Endothelial cell of umbilical vein (primary cell): ENCODE data around the gene ZNRF3. TPM values are rescaled to one million over a fixed set of nuclear protein-coding genes. Genes with fewer than 3 reads are reported as not detected.

Source experiments
- BruUV-seq: library from RNA; stranded (reverse); fragments of 400-500 nt; replicated peaks from 2 replicates; lab custom pipeline; 2021; lab: Mats Ljungman, UMichigan
- CTCF ChIA-PET: fragments of 300-600, 350-600 bp; sonication (Branson Sonifier 250); formaldehyde crosslinking; loops from one replicate; lab custom pipeline; 2021; ENCODE audit warnings: antibody characterized with exemption, inconsistent platforms; lab: Charles Lee
- POLR2A ChIA-PET: fragments of 300-600, 350-600 bp; sonication (Branson Sonifier 250); formaldehyde crosslinking; loops from one replicate; lab custom pipeline; 2021; ENCODE audit warnings: antibody characterized with exemption, inconsistent platforms; lab: Charles Lee
- DNase-seq: peaks from one replicate; pipeline ENCODE4 v3.0.0-alpha.2; 2011; ENCODE audit warnings: low read depth, low spot score
- FAIRE-seq: peaks from 2 replicates; lab custom pipeline; 2011; peaks lifted over from hg19 to GRCh38; lab: Jason Lieb, UNC
- H2AFZ ChIP-seq: 2 replicates; pipeline ENCODE4 v1.6.0; 2012; ENCODE audit warnings: low read depth, low read length, control low read depth, inconsistent platforms
- H3K27ac ChIP-seq: 2 replicates; pipeline ENCODE4 v1.5.1; 2011; ENCODE audit warnings: low read depth, mild to moderate bottlenecking, control low read depth, low read length, moderate library complexity; ENCODE audit not compliant: insufficient read depth
- H3K27me3 ChIP-seq, 2 experiments: 2 replicates each; pipeline versions ENCODE4 v1.6.0 to v1.6.1; 2011; ENCODE audit warnings: low read length in 2 of 2, mixed read lengths in 1 of 2; ENCODE audit not compliant: control insufficient read depth in 2 of 2, insufficient read depth in 2 of 2
- H3K36me3 ChIP-seq, 2 experiments: 2 replicates in 1 of 2; 3 replicates in 1 of 2; pipeline ENCODE4 v1.5.1; 2011; ENCODE audit warnings: low read length in 2 of 2, mild to moderate bottlenecking in 1 of 2, moderate library complexity in 1 of 2; ENCODE audit not compliant: control insufficient read depth in 2 of 2, insufficient read depth in 2 of 2; ENCODE audit errors: extremely low read depth in 1 of 2
- H3K4me1 ChIP-seq: 3 replicates; pipeline ENCODE4 v1.5.1; 2011; ENCODE audit warnings: mild to moderate bottlenecking, low read length; ENCODE audit not compliant: control insufficient read depth, insufficient read depth; ENCODE audit errors: extremely low read depth
- H3K4me2 ChIP-seq: 2 replicates; pipeline ENCODE4 v1.6.1; 2011; ENCODE audit warnings: low read length, control low read depth, mixed read lengths; ENCODE audit not compliant: insufficient read depth
- H3K4me3 ChIP-seq, 3 experiments: fragments of 200-600 bp in 1 of 3; sonication (generic), shearing (Covaris generic) in 1 of 3; replicated peaks in 1 of 3; 2 replicates each; pipeline ENCODE4 v1.5.1; 2011 to 2016; ENCODE audit warnings: control low read depth in 3 of 3, low read length in 3 of 3, mild to moderate bottlenecking in 2 of 3, inconsistent platforms in 1 of 3, low read depth in 1 of 3, moderate library complexity in 1 of 3; ENCODE audit not compliant: insufficient read depth in 1 of 3
- H3K79me2 ChIP-seq: 2 replicates; pipeline ENCODE4 v1.6.0; 2012; ENCODE audit warnings: low read length, inconsistent platforms; ENCODE audit not compliant: control insufficient read depth, insufficient read depth
- H3K9ac ChIP-seq: replicated peaks from 2 replicates; pipeline ENCODE3; 2011; ENCODE audit warnings: low read length, control low read depth; ENCODE audit not compliant: insufficient read depth; ENCODE audit errors: extremely low read depth
- H3K9me1 ChIP-seq: replicated peaks from 3 replicates; pipeline ENCODE4 v1.6.0; 2011; ENCODE audit warnings: mild to moderate bottlenecking, low read length; ENCODE audit not compliant: control insufficient read depth, insufficient read depth; ENCODE audit errors: extremely low read depth
- H3K9me3 ChIP-seq: replicated peaks from 2 replicates; pipeline ENCODE4 v1.5.1; 2012; ENCODE audit warnings: low read length, inconsistent platforms; ENCODE audit not compliant: control insufficient read depth, insufficient read depth
- H4K20me1 ChIP-seq: replicated peaks from 2 replicates; pipeline ENCODE3; 2011; ENCODE audit warnings: mild to moderate bottlenecking, low read length; ENCODE audit not compliant: control insufficient read depth, insufficient read depth; ENCODE audit errors: extremely low read depth
- EZH2 ChIP-seq: IDR thresholded peaks from 2 replicates; pipeline ENCODE4 v1.6.1; 2012; ENCODE audit warnings: borderline replicate concordance, low read depth, mild to moderate bottlenecking, moderate library complexity, low read length, inconsistent platforms; ENCODE audit not compliant: severe bottlenecking
- FOS ChIP-seq: IDR thresholded peaks from 2 replicates; pipeline ENCODE4 v1.6.1; 2011; ENCODE audit warnings: mild to moderate bottlenecking, low read length, moderate library complexity, borderline replicate concordance; ENCODE audit not compliant: insufficient read depth
- GATA2 ChIP-seq: IDR thresholded peaks from 2 replicates; pipeline ENCODE4 v1.7.0; 2011; ENCODE audit warnings: low read depth, mild to moderate bottlenecking, moderate library complexity, mixed read lengths, low read length; ENCODE audit not compliant: insufficient read length, insufficient read depth
- JUN ChIP-seq: IDR thresholded peaks from 2 replicates; pipeline ENCODE4 v1.6.1; 2011; ENCODE audit warnings: borderline replicate concordance, low read depth; ENCODE audit not compliant: insufficient read length, insufficient read depth
- MYC ChIP-seq: IDR thresholded peaks from one replicate; pipeline ENCODE4 v1.6.1; 2011; ENCODE audit warnings: mild to moderate bottlenecking, low read depth, low read length
- POLR2A ChIP-seq: IDR thresholded peaks from 2 replicates; pipeline ENCODE4 v1.6.1; 2012; ENCODE audit warnings: low read depth, mild to moderate bottlenecking, control low read depth, low read length
- POLR2AphosphoS5 ChIP-seq: IDR thresholded peaks from 2 replicates; pipeline ENCODE4 v1.6.1; 2012; ENCODE audit warnings: low read depth, mild to moderate bottlenecking, control low read depth, low read length, moderate library complexity; ENCODE audit not compliant: insufficient read depth
- dilution Hi-C: fragments of 300-500 bp; cut with MboI; formaldehyde crosslinking; loops from one replicate; pipeline ENCODE4 v1.15.0; 2019; ENCODE audit warnings: low sequenced_read_pairs; ENCODE audit not compliant: extremely low pct_ligation_motif_present
- intact Hi-C: fragments of 100-400 bp; cut with micrococcal nuclease; formaldehyde crosslinking; loops from one replicate; pipeline ENCODE4 v1.10.0; 2022
- polyA plus RNA-seq, 4 experiments: library from polyadenylated mRNA; depleted of rRNA in 3 of 4; stranded (reverse) in 3 of 4; unstranded in 1 of 4; fragments of >200 nt; gene quantifications; 2 replicates each; pipeline versions ENCODE4 v1.2.1 to v1.2.3, GENCODE V29; 2011 to 2012; ENCODE audit warnings: missing spikeins in 1 of 4
- total RNA-seq: library from RNA; stranded (reverse); gene quantifications from 2 replicates; pipeline ENCODE4 v1.2.3, GENCODE V29; 2021
- TF ChIP-seq, protein P1 (sequence below): IDR thresholded peaks from 2 replicates; pipeline ENCODE4 v1.6.1; 2011; ENCODE audit not compliant: insufficient read depth, insufficient read length
- TF ChIP-seq, protein P2 (sequence below), 2 donors: IDR thresholded peaks; 1 replicate in 1 of 2; 2 replicates in 1 of 2; pipeline ENCODE4 v1.5.1; 2011; ENCODE audit warnings: low read length in 2 of 2, mild to moderate bottlenecking in 2 of 2, moderate library complexity in 2 of 2, control low read depth in 1 of 2, inconsistent platforms in 1 of 2, low read depth in 1 of 2; ENCODE audit not compliant: insufficient read depth in 1 of 2; ENCODE audit errors: extremely low read depth in 1 of 2

ZNRF3 gene
- total and polyA plus RNA-seq, 2 donors (not counting 3 experiments of a cell fraction or from before 2014, with no cell fraction given): 2.7 to 5.2 TPM

DNA sequence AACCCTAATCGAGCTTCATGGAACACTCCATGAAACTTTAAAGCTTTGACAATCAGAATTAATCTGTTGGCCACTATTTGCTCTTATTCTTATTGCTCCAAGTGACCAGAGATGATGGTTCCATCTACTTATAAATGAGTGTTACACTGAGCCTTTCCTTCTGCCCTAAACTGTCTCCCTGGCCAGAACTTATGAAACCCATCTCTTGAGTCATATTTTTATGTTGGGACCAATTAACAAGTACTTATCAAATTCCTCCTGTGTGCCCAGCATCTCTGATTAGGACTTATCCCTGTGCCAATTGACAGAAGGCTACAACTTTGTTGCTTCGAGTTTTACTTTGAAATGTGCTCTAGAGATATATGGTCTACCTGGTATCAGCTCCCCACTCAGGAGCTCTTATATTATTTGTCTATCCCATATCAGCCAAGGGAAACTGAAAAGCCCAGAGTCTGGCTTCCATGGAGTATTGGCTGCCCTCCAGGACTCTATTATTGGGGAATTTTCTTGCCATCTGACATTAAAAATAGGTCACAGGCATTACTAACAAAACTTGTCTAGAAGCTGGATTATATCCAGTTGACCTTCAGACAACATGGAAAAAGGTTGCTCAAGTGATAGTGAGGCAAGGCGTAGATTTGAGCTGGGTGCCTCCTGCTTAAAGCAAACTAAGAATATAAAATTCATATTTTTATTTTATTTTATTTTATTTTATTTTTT, 198.3 kb downstream of the ZNRF3 start:
- Histone ChIP-seq H3K36me3 (no peaks in the 10 kb centered on the region), H3K9me1 (no peaks in the 10 kb centered on the region), H3K9ac (no peak overlapping the region), H3K4me3 (no peak overlapping the region), H3K27me3 (peaks cover 2 to 6% of the 10 kb centered on the region in 2 experiments), H4K20me1 (no peaks in the 10 kb centered on the region), H3K9me3 (no peaks in the 10 kb centered on the region), H2AFZ (no peak overlapping the region), H3K79me2 (no peaks in the 10 kb centered on the region), H3K4me1 (no peaks in the 10 kb centered on the region), H3K4me2 (no peak overlapping the region), H3K27ac (no peak overlapping the region)
- ChIA-PET CTCF (interaction anchor here (1.4 kb wide), 1 partner anchor 9 kb away, joined by 6 read pairs; the partner anchor contains the start of gene KREMEN1), POLR2A (no interaction called here)
- no peak for DNase-seq
- intact Hi-C loops (no loop called here), dilution Hi-C loops (no loop called here)
- no peak for TF ChIP-seq JUN
- TF ChIP-seq GATA2: no peak
- no peak for TF ChIP-seq MYC
- no peak for TF ChIP-seq FOS
- no peak for TF ChIP-seq POLR2A
- TF ChIP-seq, protein P1, sequence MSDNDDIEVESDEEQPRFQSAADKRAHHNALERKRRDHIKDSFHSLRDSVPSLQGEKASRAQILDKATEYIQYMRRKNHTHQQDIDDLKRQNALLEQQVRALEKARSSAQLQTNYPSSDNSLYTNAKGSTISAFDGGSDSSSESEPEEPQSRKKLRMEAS: no peak
- TF ChIP-seq, protein P2, sequence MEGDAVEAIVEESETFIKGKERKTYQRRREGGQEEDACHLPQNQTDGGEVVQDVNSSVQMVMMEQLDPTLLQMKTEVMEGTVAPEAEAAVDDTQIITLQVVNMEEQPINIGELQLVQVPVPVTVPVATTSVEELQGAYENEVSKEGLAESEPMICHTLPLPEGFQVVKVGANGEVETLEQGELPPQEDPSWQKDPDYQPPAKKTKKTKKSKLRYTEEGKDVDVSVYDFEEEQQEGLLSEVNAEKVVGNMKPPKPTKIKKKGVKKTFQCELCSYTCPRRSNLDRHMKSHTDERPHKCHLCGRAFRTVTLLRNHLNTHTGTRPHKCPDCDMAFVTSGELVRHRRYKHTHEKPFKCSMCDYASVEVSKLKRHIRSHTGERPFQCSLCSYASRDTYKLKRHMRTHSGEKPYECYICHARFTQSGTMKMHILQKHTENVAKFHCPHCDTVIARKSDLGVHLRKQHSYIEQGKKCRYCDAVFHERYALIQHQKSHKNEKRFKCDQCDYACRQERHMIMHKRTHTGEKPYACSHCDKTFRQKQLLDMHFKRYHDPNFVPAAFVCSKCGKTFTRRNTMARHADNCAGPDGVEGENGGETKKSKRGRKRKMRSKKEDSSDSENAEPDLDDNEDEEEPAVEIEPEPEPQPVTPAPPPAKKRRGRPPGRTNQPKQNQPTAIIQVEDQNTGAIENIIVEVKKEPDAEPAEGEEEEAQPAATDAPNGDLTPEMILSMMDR (IDR thresholded peaks at IDR 0.05; ENCODE audit: extremely low read depth in 1 of 2, insufficient read depth in 1 of 2, low read depth in 1 of 2, low read length in 2 of 2): no peak
- no peak for TF ChIP-seq EZH2
- no peak for TF ChIP-seq POLR2AphosphoS5
- FAIRE-seq: no peak
- BruUV-seq: no TSS peak
